Measurements from ENCODE around the gene HDAC7.
A peak's percentile ranks its signal among the peaks of the same experiment; 100 is the strongest.

Gene HDAC7

GRCh38 chr12:47801170-47801903 lies 18.4 kb downstream of the HDAC7 start:
- no peak overlapping the region for H3K4me3 ChIP-seq (ENCODE audit: low read depth, low read length)
- DNase-seq (ENCODE audit: low read depth) = peak; percentile 73
- 0 out of 2 replicates have a peak, but pooled peaks have one; percentile 8 for TF ChIP-seq CTCF (IDR thresholded peaks at IDR 0.05; ENCODE audit: control insufficient read depth, extremely low read depth, insufficient read depth)

DNA sequence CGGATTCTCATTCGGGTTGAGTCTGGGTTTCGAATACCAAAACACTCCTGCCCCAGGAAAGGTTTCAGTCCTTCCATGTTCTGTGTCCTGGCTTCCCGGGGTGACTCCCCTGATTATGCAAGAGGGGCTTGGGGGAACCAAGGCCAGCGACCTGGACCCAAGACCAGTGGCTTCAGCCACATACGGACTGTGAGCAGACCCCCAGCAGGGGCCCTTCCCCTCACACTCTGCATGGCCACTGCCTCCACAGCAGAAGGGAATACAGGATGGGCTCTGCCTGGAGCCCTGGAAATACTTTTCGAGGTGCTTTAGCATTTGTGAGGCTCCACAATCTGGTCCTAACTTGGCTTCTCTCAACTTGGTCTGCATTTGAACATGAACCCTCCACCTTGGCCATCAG lies 19.1 kb downstream of the HDAC7 start:
- no peak for TF ChIP-seq CTCF (IDR thresholded peaks at IDR 0.05; ENCODE audit: control insufficient read depth, extremely low read depth, insufficient read depth)
- H3K4me3 ChIP-seq (ENCODE audit: low read depth, low read length) = no peak overlapping the region
- no peak for DNase-seq (ENCODE audit: low read depth)

DNA sequence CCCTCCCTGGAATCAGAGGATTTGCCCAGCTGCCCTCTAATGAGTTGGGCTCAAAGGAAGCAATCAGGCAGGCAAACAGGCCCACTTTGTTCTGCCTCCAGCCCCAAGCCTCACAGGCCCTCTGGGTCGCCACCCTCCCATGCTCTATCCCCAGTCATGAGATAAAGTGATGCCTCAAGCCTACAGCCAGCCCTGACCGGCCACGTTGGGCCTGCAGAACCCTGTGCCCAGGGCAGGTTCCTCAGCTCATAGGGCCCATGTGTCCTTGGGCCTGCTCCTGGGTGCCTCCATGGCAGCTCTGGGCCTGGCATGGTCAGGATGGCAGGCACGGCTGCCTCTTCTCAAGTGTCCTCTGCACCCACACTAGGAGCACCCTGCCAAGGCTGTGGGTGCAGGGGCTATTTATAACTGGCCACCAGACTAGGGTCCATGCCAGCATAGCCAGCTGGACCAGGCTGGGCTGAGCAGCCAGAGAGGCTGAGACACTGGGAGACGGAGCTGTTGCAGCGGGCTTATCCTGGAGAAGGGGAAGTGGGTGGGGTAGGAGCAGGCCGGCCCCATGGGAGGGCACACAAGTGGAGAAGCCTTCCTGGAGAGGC lies 20.2 kb downstream of the HDAC7 start:
- TF ChIP-seq CTCF (IDR thresholded peaks at IDR 0.05; ENCODE audit: control insufficient read depth, extremely low read depth, insufficient read depth) = no peak
- H3K4me3 ChIP-seq (ENCODE audit: low read depth, low read length) = no peak overlapping the region
- no peak for DNase-seq (ENCODE audit: low read depth)

- no peak overlapping the region for H3K4me3 ChIP-seq (ENCODE audit: low read depth, low read length)
- no peak for DNase-seq (ENCODE audit: low read depth)
- TF ChIP-seq CTCF (IDR thresholded peaks at IDR 0.05; ENCODE audit: control insufficient read depth, extremely low read depth, insufficient read depth) = no peak
Observed at GRCh38 chr12:47798382-47798948, 21.2 kb downstream of the HDAC7 start.

DNA sequence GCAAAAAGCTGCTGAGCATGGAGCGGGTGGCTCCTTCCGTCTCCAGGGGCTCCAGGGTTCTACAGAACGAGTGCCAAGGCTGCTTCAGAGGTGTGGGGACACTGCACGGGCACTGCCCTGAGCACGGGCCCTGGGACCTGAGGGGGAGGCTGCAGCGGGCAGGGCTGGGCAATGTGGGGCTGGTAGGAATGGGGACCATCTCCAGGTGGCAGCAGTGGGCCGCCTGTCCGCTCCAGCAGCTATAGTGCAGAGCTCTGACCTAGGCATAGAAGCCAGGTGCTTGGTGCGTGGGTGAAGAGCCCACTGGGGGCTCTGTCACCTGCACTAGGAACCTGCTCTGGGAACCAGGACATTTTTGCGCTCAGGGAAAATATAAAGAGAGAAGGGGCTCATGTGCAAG lies 22.3 kb downstream of the HDAC7 start:
- DNase-seq (ENCODE audit: low read depth) = no peak
- no peak for TF ChIP-seq CTCF (IDR thresholded peaks at IDR 0.05; ENCODE audit: control insufficient read depth, extremely low read depth, insufficient read depth)
- no peak overlapping the region for H3K4me3 ChIP-seq (ENCODE audit: low read depth, low read length)

GRCh38 chr12:47795814-47796411 lies 23.8 kb downstream of the HDAC7 start:
- DNase-seq (ENCODE audit: low read depth) = no peak
- no peak for TF ChIP-seq CTCF (IDR thresholded peaks at IDR 0.05; ENCODE audit: control insufficient read depth, extremely low read depth, insufficient read depth)
- H3K4me3 ChIP-seq (ENCODE audit: low read depth, low read length) = no peak overlapping the region
